Ishikawa (cell line): ENCODE measurements around the gene ARHGDIA.

ENCODE experiments used
- CEBPB ChIP-seq: IDR thresholded peaks from 2 replicates; pipeline ENCODE4 v1.6.1; 2012
- CREB1 ChIP-seq: IDR thresholded peaks from 2 replicates; pipeline ENCODE4 v1.6.1; 2012; ENCODE audit warnings: low read depth
- EP300 ChIP-seq: IDR thresholded peaks from 2 replicates; pipeline ENCODE4 v1.6.1; 2012; ENCODE audit warnings: borderline replicate concordance
- FOXM1 ChIP-seq: IDR thresholded peaks from 2 replicates; pipeline ENCODE4 v1.6.1; 2012; ENCODE audit warnings: low read depth, borderline replicate concordance
- NFIC ChIP-seq: IDR thresholded peaks from 2 replicates; pipeline ENCODE4 v1.6.1; 2012
- RAD21 ChIP-seq: IDR thresholded peaks from 2 replicates; pipeline ENCODE4 v1.6.1; 2012; ENCODE audit warnings: low read depth
- REST ChIP-seq: IDR thresholded peaks from 2 replicates; pipeline ENCODE4 v1.6.1; 2012; ENCODE audit warnings: low read depth, mild to moderate bottlenecking
- TAF1 ChIP-seq: IDR thresholded peaks from 2 replicates; pipeline ENCODE4 v1.6.1; 2012; ENCODE audit warnings: low read depth, mild to moderate bottlenecking
- TCF12 ChIP-seq: IDR thresholded peaks from 2 replicates; pipeline ENCODE4 v1.6.1; 2012; ENCODE audit warnings: low read depth
- USF1 ChIP-seq: IDR thresholded peaks from 2 replicates; pipeline ENCODE4 v1.6.1; 2012
- YY1 ChIP-seq: IDR thresholded peaks from 2 replicates; pipeline ENCODE4 v1.6.1; 2012; ENCODE audit warnings: low read depth
- ZBTB7A ChIP-seq: IDR thresholded peaks from 2 replicates; pipeline ENCODE4 v1.6.1; 2012; ENCODE audit warnings: low read depth
- TF ChIP-seq, protein P1 (sequence below): IDR thresholded peaks from 2 replicates; pipeline ENCODE4 v1.6.1; 2012

ARHGDIA gene

GRCh38 chr17:81831957-81832607, 39.1 kb downstream of the ARHGDIA start:
- no peak for TF ChIP-seq CREB1

GRCh38 chr17:81831563-81831956, 39.6 kb downstream of the ARHGDIA start:
- TF ChIP-seq REST (no peak), RAD21 (no peak)

GRCh38 chr17:81829858-81830257, 41.3 kb downstream of the ARHGDIA start:
- TF ChIP-seq USF1 (no peak), YY1 (no peak), ZBTB7A (no peak), CEBPB (no peak), TAF1 (no peak), TCF12 (no peak), REST (no peak), RAD21 (no peak), EP300 (no peak), NFIC (no peak), FOXM1 (no peak), CREB1 (no peak)
- TF ChIP-seq, protein P1, sequence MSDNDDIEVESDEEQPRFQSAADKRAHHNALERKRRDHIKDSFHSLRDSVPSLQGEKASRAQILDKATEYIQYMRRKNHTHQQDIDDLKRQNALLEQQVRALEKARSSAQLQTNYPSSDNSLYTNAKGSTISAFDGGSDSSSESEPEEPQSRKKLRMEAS, result no peak

DNA sequence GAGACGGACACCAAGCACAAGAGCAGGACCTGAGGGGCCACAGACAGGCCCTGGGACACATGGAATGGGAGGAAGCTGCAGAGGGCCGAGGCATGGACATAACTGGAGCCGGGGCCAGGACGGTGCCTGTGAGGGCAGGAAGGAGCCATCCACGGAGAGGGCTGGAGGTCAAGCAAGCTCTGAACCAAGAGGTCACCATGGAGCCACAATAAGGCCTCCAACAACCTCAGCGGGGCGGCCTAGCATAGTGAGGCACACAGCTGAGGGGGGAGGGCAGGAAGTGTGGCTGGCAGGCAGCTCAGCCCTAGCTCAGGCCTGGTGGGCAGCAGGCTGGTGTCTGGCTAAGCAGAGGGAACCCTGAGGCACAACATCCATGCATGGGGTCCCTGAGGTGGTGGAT, 42.5 kb downstream of the ARHGDIA start:
- no peak for TF ChIP-seq FOXM1

DNA sequence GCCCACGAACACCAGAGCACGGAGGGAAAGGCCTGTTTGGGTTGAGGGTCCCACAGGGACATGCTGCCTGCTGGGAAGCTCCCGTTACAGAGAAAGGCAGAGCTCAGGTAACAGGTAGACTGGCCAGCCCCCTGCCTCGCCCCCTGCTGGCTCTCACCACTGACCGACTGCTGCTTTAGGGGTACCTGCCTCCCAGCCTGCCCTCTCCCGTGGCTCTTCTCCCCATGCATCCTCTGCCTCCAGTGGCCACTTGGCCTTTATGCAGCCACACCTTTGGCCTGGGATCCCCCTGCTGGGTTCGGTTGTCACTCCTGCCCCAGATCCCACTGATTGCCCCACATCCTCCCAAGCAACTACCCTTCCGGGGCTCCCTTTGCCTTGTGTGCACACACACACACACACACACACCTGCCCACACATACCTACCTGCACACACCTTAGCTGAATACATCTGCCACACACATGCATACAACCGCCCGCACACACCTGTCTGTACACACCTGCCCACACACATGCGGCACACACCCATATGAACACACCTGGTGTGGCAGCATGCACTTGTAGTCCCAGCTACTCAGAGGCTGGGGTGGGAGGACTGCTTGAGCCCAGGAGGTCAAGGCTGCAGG, 45.2 kb downstream of the ARHGDIA start:
- TF ChIP-seq ZBTB7A (no peak), RAD21 (no peak), FOXM1 (no peak)

GRCh38 chr17:81824595-81824994, 46.5 kb downstream of the ARHGDIA start:
- TF ChIP-seq REST (no peak), TAF1 (no peak; the same call in 1 of the 2 replicates), ZBTB7A (no peak), TCF12 (no peak), NFIC (no peak)
